ENCODE measurements around the gene ARHGAP42.
A peak's percentile ranks its signal among the peaks of the same experiment; 100 is the strongest.

Gene ARHGAP42

GRCh38 chr11:101014600-101015285 is 327.7 kb downstream of the ARHGAP42 start:
- no peak for DNase-seq

DNA sequence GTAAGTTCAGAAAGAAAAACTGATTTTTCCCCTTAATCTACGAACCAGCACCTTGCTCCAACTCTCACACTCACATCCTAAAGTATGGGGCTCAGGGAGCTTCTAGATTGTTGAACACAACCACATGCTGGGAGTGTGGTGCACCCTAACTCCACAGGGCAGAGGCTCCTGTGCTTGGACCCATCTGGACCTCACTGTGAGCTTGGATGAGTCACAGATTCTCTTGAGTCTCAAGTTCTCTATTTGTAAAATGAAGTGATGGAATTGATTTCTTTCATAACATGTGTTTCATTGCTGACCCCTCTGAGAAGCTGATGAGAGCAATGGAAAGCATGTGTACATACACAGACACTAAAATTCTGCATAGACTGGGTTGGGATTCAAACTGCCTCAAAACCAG is 332.8 kb downstream of the ARHGAP42 start:
- DNase-seq, result no peak

DNA sequence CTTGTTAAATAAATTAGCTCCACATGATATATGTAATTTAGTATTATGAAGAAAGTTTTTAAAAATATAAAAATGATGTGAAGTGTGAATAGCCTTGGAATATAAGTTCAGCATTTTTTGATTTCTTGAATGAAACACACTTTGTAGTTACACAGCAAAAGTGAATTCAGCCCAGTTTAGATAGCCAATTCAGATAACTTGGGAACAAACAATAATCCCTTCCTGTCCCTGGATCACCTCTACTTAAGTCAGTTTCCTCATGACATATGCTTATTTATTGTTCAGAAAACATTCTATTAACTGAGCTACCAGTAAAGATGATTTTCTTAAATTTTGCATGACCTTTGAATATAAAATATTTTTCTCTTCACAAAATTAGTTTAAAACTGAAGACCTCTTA is 335.2 kb downstream of the ARHGAP42 start:
- no peak for DNase-seq

DNA sequence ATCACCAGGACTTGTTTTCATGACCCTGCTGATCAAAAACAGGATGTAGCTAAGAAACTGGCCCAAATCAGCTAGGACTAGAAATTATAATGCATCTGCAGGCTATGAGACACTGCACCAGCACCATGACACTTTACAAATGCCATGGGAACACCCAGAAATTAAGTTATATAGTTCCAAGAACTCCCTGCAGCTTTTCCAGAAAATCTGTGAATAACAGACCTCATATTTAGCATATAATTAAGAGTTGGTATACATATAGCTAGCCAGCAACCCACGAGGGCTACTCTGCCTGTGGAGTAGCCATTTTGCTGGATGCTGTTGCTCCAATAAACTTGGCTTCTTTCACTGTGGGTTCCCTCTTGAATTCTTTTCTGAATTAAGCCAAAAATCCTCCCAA is 341.6 kb downstream of the ARHGAP42 start:
- DNase-seq, result no peak

DNA sequence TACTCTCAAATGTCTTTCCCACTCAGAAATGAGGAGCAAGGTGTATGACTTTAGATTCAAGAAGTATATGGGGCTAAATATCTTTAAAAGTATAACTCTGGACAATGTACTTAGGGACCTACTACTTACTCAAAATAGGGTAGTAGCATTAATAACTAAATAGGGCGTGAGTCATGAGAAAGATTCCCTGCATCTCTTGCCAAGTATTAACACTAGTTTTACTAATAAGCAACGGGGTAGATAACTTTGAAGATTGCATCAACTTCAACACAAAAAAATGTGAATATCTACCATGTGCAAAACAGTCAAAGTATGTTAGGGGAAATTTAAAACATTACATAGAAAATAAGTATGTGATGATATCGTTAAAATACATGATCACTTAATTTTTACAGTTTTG is 342.9 kb downstream of the ARHGAP42 start:
- no peak for DNase-seq

DNA sequence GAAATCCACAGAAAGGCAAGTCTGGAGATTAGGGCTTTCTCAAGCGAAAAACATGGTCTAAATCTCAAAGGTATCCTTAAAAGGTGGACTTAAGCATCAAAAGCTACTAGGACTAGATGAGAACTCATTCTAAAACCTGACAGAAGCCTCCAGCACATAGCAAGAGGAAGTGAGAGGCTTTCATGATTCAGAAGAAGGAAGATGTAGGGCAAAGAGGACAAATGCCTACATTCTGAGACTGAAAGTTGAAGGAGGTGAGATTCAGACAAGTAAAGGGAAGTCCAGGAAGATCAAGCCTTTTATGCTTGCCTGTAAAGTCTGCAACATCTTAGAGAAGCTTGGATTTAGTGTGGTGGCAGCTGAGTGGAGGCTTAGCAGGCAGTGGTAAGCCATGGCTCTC is 343.6 kb downstream of the ARHGAP42 start:
- no peak for DNase-seq

- DNase-seq, result no peak
Observed at GRCh38 chr11:101031713-101032112, 344.6 kb downstream of the ARHGAP42 start.

GRCh38 chr11:101032991-101033390 is 345.9 kb downstream of the ARHGAP42 start:
- DNase-seq, result no peak

DNA sequence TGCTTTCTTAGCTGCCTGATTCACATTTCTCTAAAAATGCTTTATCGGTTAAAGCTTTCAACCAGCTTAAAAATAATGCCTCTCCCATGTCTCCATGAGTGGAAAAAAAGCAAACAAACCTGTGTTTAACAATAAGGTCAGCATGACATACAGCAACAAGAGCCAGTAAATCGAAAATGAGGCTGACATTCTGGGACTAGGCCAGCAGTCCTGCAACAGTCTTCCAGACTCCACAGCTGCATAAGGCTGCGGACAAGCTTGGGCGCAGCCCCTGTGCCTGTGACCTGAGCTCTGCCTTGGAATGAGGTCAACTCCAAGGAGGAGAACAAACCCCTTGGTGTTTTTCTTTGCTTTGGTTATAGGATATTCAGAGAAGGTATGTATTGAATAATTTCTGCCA is 347.0 kb downstream of the ARHGAP42 start:
- DNase-seq, result peak in 3 of 56 donors; percentile 0 to 1 (median 0)

DNA sequence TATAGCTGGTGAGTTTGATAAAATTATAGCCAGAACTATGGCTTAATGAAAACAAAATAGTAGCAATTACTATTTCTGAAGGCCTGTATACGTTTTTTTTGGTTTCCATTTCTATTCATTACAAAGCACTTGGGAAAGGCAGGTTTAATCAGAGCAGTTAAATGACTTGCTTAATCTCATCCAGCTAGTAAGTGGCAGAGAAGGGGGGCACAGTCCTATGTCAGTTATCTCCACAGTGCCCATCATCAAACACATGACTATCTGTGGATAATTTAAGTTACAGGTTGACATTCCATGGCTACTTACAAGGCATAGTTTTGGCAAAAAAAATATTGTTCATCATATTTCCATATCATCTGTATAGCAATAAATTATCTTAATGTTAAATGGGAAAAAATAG is 348.8 kb downstream of the ARHGAP42 start:
- DNase-seq, result no peak
